HUES6 (cell line): ENCODE data around the gene CEMIP.
"Not testable (repeated sequence)": the region's sequence is repeated elsewhere in the genome, so short reads cannot be mapped to it uniquely, and the experiment has no call there.

Experiments
- H3K27ac ChIP-seq: 2 replicates; pipeline ENCODE4 v1.7.0; 2013; ENCODE audit warnings: low read depth, mild to moderate bottlenecking, low read length, inconsistent platforms
- H3K27me3 ChIP-seq: 2 replicates; pipeline ENCODE4 v1.6.1; 2013; ENCODE audit warnings: low read length; ENCODE audit not compliant: control insufficient read depth, insufficient read depth
- H3K36me3 ChIP-seq: 2 replicates; pipeline ENCODE4 v1.6.1; 2013; ENCODE audit warnings: low read length; ENCODE audit not compliant: control insufficient read depth, insufficient read depth
- H3K4me1 ChIP-seq: 2 replicates; pipeline ENCODE4 v1.6.1; 2013; ENCODE audit warnings: low read length; ENCODE audit not compliant: control insufficient read depth, insufficient read depth
- H3K4me3 ChIP-seq: 2 replicates; pipeline ENCODE4 v1.5.1; 2013; ENCODE audit warnings: low read depth, low read length
- H3K9ac ChIP-seq: one replicate; pipeline ENCODE4 v1.6.1; 2013; ENCODE audit warnings: mild to moderate bottlenecking, low read length
- H3K9me3 ChIP-seq: 2 replicates; pipeline ENCODE4 v1.6.1; 2013; ENCODE audit warnings: low read depth, low read length; ENCODE audit not compliant: control insufficient read depth, insufficient read depth

The CEMIP gene

GRCh38 chr15:80760960-80761359 is 18.2 kb upstream of the CEMIP start:
- no peak overlapping the region for H3K9ac ChIP-seq
- H3K4me1 ChIP-seq, result peaks cover 2% of the 10 kb centered on the region; the same call in 1 of the 2 replicates
- no peak overlapping the region for H3K27ac ChIP-seq
- no peaks in the 10 kb centered on the region for H3K36me3 ChIP-seq
- H3K4me3 ChIP-seq, result no peak overlapping the region
- no peaks in the 10 kb centered on the region for H3K9me3 ChIP-seq
- no peaks in the 10 kb centered on the region for H3K27me3 ChIP-seq

GRCh38 chr15:80761754-80762153 is 17.4 kb upstream of the CEMIP start:
- Histone ChIP-seq H3K4me3 (no peak overlapping the region), H3K9me3 (no peaks in the 10 kb centered on the region), H3K4me1 (no peaks in the 10 kb centered on the region), H3K9ac (no peak overlapping the region), H3K27me3 (no peaks in the 10 kb centered on the region), H3K36me3 (no peaks in the 10 kb centered on the region), H3K27ac (no peak overlapping the region)

- H3K36me3 ChIP-seq, H3K27me3 ChIP-seq, H3K27ac ChIP-seq, H3K4me1 ChIP-seq, H3K9me3 ChIP-seq, H3K4me3 ChIP-seq, H3K9ac ChIP-seq: not testable (repeated sequence)
Observed at GRCh38 chr15:80763235-80763634, 15.9 kb upstream of the CEMIP start.

- Histone ChIP-seq H3K9me3 (no peaks in the 10 kb centered on the region), H3K4me3 (no peak overlapping the region), H3K4me1 (no peaks in the 10 kb centered on the region), H3K9ac (no peak overlapping the region), H3K27ac (no peak overlapping the region), H3K36me3 (no peaks in the 10 kb centered on the region), H3K27me3 (no peaks in the 10 kb centered on the region)
Observed at GRCh38 chr15:80764535-80764934, 14.6 kb upstream of the CEMIP start.

GRCh38 chr15:80766275-80766674 is 12.9 kb upstream of the CEMIP start:
- H3K27ac ChIP-seq, result no peak overlapping the region
- H3K27me3 ChIP-seq, result no peaks in the 10 kb centered on the region
- no peaks in the 10 kb centered on the region for H3K9me3 ChIP-seq
- no peaks in the 10 kb centered on the region for H3K36me3 ChIP-seq
- H3K9ac ChIP-seq, result no peak overlapping the region
- H3K4me3 ChIP-seq, result no peak overlapping the region
- no peaks in the 10 kb centered on the region for H3K4me1 ChIP-seq

GRCh38 chr15:80768158-80768557 is 11.0 kb upstream of the CEMIP start:
- no peaks in the 10 kb centered on the region for H3K9me3 ChIP-seq
- H3K9ac ChIP-seq, result no peak overlapping the region
- no peaks in the 10 kb centered on the region for H3K27me3 ChIP-seq
- H3K36me3 ChIP-seq, result no peaks in the 10 kb centered on the region
- no peaks in the 10 kb centered on the region for H3K4me1 ChIP-seq
- no peak overlapping the region for H3K27ac ChIP-seq
- H3K4me3 ChIP-seq, result no peak overlapping the region

GRCh38 chr15:80769153-80769828 is 9.9 kb upstream of the CEMIP start:
- H3K9ac ChIP-seq, result no peak overlapping the region
- H3K27me3 ChIP-seq, result no peaks in the 10 kb centered on the region
- no peaks in the 10 kb centered on the region for H3K4me1 ChIP-seq
- H3K27ac ChIP-seq, result no peak overlapping the region
- H3K36me3 ChIP-seq, result no peaks in the 10 kb centered on the region
- no peaks in the 10 kb centered on the region for H3K9me3 ChIP-seq
- H3K4me3 ChIP-seq, result no peak overlapping the region

GRCh38 chr15:80769829-80770705 is 9.1 kb upstream of the CEMIP start:
- Histone ChIP-seq H3K36me3 (no peaks in the 10 kb centered on the region), H3K27me3 (no peaks in the 10 kb centered on the region), H3K4me3 (no peak overlapping the region), H3K9me3 (no peaks in the 10 kb centered on the region), H3K4me1 (no peaks in the 10 kb centered on the region), H3K9ac (no peak overlapping the region), H3K27ac (no peak overlapping the region)

- no peaks in the 10 kb centered on the region for H3K9me3 ChIP-seq
- no peaks in the 10 kb centered on the region for H3K4me1 ChIP-seq
- H3K27me3 ChIP-seq, result peaks cover 4% of the 10 kb centered on the region
- H3K4me3 ChIP-seq, result no peak overlapping the region
- no peak overlapping the region for H3K9ac ChIP-seq
- H3K36me3 ChIP-seq, result no peaks in the 10 kb centered on the region
- H3K27ac ChIP-seq, result no peak overlapping the region
Observed at GRCh38 chr15:80773122-80773551, 6.0 kb upstream of the CEMIP start.

- H3K4me3 ChIP-seq, result no peak overlapping the region
- H3K9ac ChIP-seq, result no peak overlapping the region
- H3K36me3 ChIP-seq, result no peaks in the 10 kb centered on the region
- H3K9me3 ChIP-seq, result no peaks in the 10 kb centered on the region
- no peak overlapping the region for H3K27ac ChIP-seq
- peaks cover 12% of the 10 kb centered on the region for H3K27me3 ChIP-seq
- no peaks in the 10 kb centered on the region for H3K4me1 ChIP-seq
Observed at GRCh38 chr15:80773792-80774352, 5.3 kb upstream of the CEMIP start.

- no peak overlapping the region for H3K27ac ChIP-seq
- peaks cover 17% of the 10 kb centered on the region for H3K27me3 ChIP-seq
- no peaks in the 10 kb centered on the region for H3K9me3 ChIP-seq
- H3K4me3 ChIP-seq, result no peak overlapping the region
- H3K4me1 ChIP-seq, result peaks cover under 1% of the 10 kb centered on the region; the same call in 1 of the 2 replicates
- no peaks in the 10 kb centered on the region for H3K36me3 ChIP-seq
- no peak overlapping the region for H3K9ac ChIP-seq
Observed at GRCh38 chr15:80774486-80774885, 4.7 kb upstream of the CEMIP start.
